NCI-H1092 treated with DMSO at 0.1 percent for 48 hours (cell line): Measurements from ENCODE around the gene SLC15A1.

Source experiments
- DNase-seq: peaks from one replicate; lab custom pipeline; 2025; lab: John Stamatoyannopoulos, UW

SLC15A1 gene

GRCh38 chr13:98752467-98753290, at the start of gene SLC15A1:
Gene SLC15A1, minus strand, starts transcription at chr13:98752672. Its CDS starts 74 bp downstream, at chr13:98752598.
- DNase-seq = no peak

- no peak for DNase-seq
Measured at GRCh38 chr13:98801626-98802418, 49.4 kb upstream of the SLC15A1 start.

- DNase-seq = no peak
Measured at GRCh38 chr13:98800078-98800477, 47.6 kb upstream of the SLC15A1 start.

GRCh38 chr13:98798849-98799645, 46.6 kb upstream of the SLC15A1 start:
- DNase-seq = no peak

- DNase-seq = no peak
Measured at GRCh38 chr13:98797456-98797855, 45.0 kb upstream of the SLC15A1 start.

- DNase-seq = no peak
Measured at GRCh38 chr13:98796798-98797197, 44.3 kb upstream of the SLC15A1 start.

- DNase-seq = no peak
Measured at GRCh38 chr13:98796191-98796590, 43.7 kb upstream of the SLC15A1 start.

- no peak for DNase-seq
Measured at GRCh38 chr13:98795220-98795619, 42.7 kb upstream of the SLC15A1 start.

GRCh38 chr13:98794498-98794897, 42.0 kb upstream of the SLC15A1 start:
- DNase-seq = no peak

GRCh38 chr13:98792785-98793495, 40.5 kb upstream of the SLC15A1 start:
- no peak for DNase-seq

GRCh38 chr13:98792321-98792720, 39.8 kb upstream of the SLC15A1 start:
- DNase-seq = no peak

GRCh38 chr13:98791611-98792010, 39.1 kb upstream of the SLC15A1 start:
- no peak for DNase-seq

- DNase-seq = no peak
Measured at GRCh38 chr13:98787996-98788395, 35.5 kb upstream of the SLC15A1 start.

GRCh38 chr13:98787173-98787572, 34.7 kb upstream of the SLC15A1 start:
- no peak for DNase-seq

- DNase-seq = no peak
Measured at GRCh38 chr13:98786023-98786422, 33.6 kb upstream of the SLC15A1 start.

- DNase-seq = no peak
Measured at GRCh38 chr13:98785405-98785804, 32.9 kb upstream of the SLC15A1 start.

GRCh38 chr13:98784666-98785065, 32.2 kb upstream of the SLC15A1 start:
- DNase-seq = no peak

GRCh38 chr13:98783856-98784478, 31.5 kb upstream of the SLC15A1 start:
- no peak for DNase-seq

- no peak for DNase-seq
Measured at GRCh38 chr13:98782654-98783053, 30.2 kb upstream of the SLC15A1 start.

GRCh38 chr13:98781905-98782304, 29.4 kb upstream of the SLC15A1 start:
- DNase-seq = no peak

- DNase-seq = no peak
Measured at GRCh38 chr13:98781470-98781869, 29.0 kb upstream of the SLC15A1 start.
